ENCODE results near the gene MARCHF10.
"Not testable (repeated sequence)": the region's sequence is repeated elsewhere in the genome, so short reads cannot be mapped to it uniquely, and the experiment has no call there.

The MARCHF10 gene

DNA sequence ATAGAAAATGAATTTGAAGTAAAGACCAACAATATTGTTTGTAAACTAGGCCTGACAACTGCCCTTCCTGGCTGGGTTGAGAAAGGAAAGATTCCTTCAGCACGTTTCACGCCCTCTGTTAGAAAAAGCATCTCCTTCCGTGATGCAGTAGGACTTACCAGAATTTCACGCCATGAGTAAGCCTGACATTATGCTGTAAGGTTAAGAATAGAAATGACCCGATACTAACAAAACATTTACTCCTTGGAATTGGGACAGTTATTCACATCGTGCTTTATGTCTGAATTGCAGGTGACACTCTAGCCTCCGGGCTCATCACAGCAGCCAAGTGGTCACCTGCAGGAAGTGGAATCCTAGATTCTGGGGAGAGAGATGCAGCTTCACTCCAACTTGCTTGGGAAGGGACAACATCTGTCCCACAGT, 17.5 kb downstream of the MARCHF10 start:
- no peak for DNase-seq (ENCODE audit: low read depth, low spot score)

DNA sequence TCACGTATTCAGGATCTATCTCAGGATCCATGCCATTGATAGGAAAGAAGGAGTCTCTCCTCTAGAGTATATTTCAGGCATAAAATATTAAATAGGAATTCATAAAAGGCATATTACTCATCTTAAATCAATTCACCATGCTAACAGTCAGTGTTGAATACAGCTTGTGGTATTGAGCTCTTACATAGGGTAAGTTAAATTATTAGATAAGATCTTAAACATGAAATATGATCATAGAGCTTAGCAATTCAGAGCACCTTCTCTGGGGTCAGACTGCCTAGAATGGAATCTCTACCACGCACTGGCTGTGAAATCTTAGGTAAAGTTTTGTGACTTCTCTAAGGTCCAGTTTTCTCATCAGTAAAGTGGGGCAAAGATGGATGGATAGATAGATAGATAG, 20.7 kb downstream of the MARCHF10 start:
- no peak for DNase-seq (ENCODE audit: low read depth, low spot score)

DNA sequence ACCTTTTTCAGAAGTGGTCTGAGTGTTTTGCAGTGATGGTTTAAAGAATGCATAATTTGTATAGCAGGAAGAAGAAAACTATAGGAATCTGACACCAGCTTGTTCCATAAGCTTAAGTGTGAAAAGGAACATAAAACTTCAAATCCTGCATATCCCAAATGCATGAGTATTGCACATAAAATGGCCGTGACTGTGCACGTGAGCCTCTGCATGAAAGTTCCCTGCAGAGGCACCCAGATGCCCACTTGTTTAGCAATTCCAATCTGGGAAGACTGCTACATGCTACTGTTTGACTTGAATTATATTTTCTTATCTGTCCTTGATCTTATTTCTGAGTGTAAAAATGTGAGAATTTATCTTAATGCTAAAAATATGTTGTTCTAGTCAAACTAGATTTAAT, 21.5 kb downstream of the MARCHF10 start:
- no peak for DNase-seq (ENCODE audit: low read depth, low spot score)

DNA sequence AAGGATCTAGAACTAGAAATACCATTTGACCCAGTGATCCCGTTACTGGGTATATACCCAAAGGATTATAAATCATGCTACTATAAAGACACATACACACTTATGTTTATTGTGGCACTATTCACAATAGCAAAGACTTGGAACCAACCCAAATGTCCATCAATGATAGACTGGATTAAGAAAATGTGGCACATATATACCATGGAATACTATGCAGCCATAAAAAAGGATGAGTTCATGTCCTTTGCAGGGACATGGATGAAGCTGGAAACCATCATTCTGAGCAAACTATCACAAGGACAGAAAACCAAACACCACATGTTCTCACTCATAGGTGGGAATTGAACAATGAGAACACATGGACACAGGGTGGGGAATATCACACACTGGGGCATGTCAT, 22.1 kb downstream of the MARCHF10 start:
- DNase-seq (ENCODE audit: low read depth, low spot score): not testable (repeated sequence)

DNA sequence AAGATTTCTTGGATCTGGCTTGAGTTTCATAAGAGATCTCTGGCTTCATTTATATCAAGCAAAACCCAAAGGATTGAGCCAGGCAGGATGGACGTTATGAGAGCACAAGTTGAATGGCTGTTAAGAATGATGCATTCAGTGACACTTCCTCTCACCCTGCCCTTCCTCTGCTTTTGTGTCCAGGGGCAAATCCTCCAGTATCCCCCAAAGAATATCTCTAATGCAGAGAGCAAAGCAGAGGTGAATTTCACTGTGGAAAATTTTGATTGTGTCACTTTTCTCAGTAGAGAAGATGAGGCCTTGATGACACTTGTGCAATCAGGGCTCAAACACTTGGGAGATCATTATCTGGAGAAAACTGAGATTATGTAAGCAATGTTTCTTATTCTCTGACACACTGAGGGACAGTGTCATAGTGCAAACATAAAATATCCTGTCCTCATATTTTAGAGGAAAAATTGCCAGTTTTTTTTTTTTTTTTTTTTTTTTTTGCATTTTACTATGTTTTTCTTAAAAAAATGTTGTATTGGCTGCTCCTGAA, 25.3 kb downstream of the MARCHF10 start:
- DNase-seq (ENCODE audit: low read depth, low spot score): no peak

DNA sequence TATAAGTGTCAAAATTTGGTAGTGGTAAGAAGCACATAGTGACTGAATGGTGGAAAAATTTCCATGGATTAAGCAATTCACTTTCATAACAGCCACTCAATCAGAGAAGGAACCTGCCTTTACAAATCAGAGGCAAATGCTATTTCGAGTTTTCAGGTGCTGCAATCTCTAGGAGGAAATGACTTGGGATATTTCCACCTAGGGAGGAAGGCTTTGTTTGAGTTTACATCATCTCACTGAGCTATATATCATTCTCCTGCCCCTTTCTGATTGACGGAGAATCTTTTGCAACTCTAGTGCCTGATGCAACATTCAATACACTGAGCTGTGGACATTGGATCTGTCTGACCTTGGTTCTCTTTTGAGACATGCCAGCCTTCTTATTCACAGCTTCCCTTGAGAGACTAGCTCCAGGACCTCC, 26.3 kb downstream of the MARCHF10 start:
- DNase-seq (ENCODE audit: low read depth, low spot score): no peak

DNA sequence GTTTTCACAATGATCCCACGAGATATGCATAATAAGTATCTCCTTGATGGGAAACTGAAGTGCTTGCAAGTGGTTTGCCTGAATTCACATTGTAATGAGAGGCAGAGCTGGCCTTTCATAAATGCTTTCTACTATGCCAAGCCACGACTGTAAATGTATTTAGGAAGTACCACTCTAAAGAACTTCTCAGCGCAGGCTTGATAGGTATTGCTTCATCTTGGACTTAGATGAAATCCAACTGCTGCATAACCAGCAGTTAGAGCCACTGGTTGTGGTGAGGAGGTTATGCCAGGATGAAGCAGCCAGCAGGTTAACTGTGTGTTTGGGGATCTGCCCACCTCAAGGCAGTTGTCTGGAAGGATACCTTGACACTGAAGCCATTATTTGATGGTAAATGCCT, 26.8 kb downstream of the MARCHF10 start:
- no peak for DNase-seq (ENCODE audit: low read depth, low spot score)

DNA sequence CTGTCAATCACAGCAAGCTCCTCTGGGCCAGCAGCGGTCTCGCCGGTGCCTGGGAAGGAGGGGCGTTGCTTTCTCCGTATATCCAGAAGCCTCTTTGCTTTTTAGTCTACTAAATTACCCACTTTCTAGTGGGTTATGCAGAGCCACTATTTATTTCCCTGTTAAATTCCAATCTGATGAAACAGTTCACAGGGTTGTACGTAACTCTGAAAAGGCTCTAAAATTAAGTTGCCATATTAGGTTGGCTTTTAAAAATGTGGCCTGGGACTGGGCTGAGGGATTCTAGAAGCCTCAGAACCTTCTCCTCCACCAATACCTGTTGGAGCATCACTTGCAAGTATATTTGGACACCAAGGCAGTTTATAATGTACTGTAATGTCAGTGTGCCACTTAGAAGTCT, 27.2 kb downstream of the MARCHF10 start:
- DNase-seq (ENCODE audit: low read depth, low spot score): no peak

DNA sequence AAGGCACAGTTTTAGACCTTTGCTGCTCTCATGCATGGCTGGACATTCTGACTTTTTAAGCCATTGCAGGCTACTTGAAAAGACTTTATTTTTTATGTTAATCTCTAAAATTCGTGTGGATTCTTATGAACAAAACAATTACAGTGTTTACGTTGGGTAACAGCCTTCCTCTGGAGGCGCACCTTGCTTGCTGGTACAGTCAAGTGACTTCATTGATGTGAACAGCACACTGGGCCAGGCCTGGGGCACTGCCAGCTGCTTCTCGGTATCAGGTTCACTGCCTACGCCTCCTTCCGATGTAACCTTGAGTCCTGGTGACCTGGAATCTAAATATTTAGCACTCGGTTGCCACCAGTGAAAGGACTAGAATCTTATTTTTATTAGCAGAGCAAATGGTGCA, 27.8 kb downstream of the MARCHF10 start:
- DNase-seq (ENCODE audit: low read depth, low spot score): no peak

DNA sequence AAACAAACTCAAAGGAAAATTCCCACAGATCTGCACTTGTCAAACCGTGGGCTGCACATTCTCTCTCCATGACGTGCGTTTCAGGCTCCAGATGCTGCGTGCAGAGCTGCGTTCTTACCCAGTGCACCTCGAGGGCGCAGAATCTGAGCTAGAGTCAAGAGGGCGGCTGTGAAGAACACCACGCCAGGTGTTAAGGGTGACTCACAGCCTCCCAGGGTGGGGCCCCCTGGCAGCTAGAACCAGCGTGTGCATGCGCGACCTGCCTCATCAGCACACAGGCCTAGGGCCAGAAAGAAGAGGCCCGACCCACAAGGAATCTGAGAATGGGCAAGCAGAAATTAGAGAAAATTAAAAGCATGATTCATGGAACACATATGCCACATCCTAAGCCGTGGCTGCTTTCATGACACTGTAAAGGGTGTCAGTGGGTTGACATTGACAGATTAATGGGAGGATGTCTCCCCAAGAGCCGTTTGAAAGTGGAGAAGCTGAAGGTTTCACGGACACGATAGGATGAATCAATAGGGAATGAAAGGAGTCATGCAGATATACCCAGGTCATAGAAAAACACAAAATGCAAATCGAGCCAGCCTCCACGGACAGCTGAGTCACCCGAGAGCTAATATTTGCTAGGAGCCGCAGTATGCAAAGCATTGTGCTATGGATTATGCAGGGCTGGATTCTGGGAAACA, 29.0 kb downstream of the MARCHF10 start:
- DNase-seq (ENCODE audit: low read depth, low spot score): peak; percentile 78

DNA sequence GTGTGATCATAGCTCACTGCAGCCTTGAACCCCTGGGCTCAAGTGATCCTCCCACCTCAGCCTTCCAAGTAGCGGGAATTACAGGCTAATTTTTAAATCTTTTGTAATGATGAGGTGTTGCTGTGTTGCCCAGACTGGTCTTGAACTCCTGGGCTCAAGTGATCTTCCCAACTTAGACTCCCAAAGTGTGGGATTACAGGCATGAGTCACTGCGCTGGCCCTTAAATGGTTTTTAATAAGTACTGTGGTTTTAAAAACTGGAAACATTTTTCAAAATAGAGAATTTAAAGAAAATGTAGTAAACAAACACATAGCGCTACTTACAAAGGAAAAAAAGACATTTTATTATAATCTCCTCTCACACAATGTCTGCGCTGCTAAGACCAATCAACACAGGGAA, 32.2 kb downstream of the MARCHF10 start:
- no peak for DNase-seq (ENCODE audit: low read depth, low spot score)

DNA sequence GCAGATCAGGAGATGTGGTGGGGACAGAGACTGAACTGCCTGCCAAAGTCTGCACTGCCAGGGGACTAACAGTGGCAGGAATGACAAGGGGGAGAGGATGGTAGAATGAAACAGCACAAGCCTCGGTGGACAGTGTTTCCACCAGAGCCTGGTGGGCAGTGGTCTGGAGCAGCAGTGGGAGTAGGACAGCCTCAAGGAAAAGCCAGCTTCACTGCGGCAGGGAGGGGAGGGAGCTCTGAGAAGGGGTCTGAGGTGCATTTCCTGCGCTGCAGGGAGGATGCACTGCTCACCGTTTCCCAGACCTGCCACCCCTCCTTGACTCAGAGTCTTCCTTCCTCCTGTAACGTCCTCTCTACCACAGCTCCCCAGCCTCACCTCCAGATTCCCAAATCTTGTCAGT, 33.8 kb downstream of the MARCHF10 start:
- no peak for DNase-seq (ENCODE audit: low read depth, low spot score)

DNA sequence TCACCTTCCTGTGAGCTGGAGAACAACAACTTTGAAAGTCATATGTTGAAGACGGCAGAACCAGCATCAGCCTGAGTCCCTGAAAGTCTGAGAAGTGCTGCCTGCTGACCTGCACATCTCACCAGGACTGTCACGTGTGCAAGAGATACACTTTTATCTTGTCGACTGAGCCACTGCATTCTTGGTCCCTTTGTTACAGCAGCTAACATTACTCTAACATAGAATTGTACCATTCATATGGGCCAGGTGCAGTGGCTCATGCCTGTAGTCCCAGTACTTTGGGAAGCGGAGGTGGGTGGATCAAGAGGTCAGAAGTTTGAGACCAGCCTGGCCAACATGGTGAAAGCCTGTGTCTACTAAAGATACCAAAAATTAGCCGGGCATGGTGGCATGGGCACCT, 40.1 kb downstream of the MARCHF10 start:
- no peak for DNase-seq (ENCODE audit: low read depth, low spot score)

DNA sequence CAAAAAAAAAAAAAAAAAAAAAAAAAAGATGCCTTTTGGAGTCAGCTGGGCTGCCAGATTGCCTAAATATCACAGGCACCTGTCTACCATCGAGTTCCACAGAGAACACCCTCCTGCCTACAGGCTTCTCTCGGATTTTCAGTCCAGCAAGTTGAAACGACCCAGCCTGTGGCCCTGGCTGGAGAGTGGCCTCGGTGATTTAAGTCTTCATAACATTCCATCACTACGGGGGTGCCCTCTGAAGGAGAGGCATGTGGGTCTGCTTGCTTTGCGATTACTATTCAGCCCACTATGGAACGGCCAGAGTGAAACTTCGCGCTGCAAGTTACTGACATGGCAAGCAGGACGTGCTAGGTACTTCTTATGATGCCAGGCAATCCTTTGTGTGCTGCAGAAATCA, 42.8 kb downstream of the MARCHF10 start:
- peak; percentile 44 for DNase-seq (ENCODE audit: low read depth, low spot score)

DNA sequence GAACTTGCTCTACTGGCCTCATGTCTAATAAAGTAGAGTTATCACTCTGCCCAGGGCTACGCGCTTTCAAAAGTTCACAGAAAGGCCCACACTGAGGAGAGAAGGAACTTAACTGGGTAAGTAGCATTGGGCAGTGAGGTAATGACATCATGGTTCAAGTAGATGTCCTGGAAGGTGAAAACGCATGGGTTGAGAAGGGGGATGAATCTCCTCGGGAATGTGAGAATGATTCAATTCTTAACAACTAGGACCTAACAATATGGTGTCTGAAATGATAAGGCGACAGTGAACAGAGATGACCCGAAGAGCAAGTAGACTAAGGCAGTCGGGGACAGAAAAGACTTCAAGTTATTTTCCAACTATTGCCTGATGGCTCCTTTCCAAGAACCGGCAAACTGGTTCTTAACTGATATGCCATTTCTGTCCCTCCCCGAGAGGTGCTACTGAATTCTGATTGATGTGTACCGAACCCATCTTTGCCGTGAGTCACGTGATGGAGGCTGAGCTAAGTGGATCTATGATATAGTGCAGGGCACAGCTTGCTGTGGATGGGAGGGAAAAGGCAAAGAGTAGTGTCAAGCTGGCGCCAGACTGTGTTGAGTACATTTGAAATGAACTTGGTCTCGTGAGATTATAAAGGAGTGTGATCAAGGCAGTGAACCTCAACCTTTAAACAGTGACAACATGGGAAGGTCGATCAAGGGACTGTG, 44.1 kb downstream of the MARCHF10 start:
- DNase-seq (ENCODE audit: low read depth, low spot score): no peak

DNA sequence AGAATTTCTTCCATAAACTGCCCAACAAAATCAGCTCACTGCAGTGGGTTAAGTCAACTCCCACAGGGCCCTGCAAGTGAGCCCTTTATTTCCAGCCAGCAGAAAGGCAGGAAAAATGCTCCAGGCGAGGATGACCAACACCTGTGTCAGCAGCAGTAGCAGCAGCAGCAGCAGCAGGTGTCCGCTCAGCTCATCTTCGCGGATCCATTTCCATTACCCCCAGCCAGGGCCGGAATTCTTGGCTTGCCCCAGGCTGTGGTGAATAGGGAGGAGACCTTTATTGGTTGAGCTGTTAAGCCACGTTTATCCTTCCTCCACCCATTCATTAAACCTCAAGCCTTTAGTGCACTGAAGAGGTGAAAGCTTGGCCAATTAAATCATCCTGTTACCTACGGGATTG, 46.2 kb downstream of the MARCHF10 start:
- DNase-seq (ENCODE audit: low read depth, low spot score): peak; percentile 97

DNA sequence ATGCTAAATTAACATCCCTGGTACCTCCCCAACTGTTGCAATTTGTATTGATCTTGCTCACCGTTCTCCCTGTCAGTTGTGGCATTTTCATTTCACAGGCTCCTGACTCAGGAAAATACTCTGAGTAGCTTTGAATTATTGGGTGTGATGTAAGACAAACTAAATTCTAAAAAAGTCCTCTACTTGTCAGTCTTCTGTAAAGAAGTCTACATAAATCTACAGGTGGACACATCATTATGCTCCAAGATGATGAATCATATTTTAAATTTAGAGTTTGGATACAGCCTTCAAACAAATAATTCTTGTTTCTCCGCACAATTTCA, 47.2 kb downstream of the MARCHF10 start:
- DNase-seq (ENCODE audit: low read depth, low spot score): no peak

DNA sequence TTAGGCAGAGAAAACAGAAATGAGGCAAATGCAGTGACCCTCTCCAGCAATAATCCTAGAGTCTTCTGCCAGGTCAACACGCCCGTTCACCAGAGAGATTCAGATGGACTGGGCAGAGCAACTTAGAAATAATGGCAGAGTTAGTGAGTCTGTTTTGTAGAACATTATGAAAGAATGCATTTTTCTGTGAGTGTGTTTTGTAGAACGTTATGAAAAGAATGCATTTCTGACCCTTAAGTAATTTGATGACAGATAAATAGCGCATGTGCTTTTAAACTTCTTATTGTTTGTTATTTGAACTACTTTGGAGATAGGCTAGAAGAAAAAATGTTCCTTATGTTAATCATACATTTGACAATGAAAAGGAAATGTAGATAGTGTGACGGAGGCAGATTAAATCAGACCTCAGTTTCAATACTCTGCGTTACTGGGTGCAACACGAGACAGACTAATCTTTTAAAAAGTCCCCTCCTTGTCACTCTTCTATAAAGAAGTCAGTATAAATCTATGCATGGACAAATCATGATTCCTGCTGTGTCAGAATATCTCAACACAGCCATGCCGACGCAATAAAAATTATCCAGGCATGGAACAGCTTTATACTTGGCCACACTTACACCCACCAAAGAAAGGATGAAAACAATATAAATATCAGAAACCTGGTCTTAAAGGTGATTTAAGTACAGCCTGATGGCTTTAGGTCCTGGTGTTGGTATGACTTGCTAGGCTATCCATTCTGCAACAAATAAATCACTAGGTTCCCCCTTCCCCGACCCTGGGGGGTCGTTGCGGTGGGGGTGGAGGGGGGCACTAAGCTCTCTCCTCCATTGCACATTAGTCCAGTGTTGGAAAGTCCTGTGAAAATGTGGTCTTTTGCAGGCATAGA, 47.8 kb downstream of the MARCHF10 start:
- DNase-seq (ENCODE audit: low read depth, low spot score): no peak

DNA sequence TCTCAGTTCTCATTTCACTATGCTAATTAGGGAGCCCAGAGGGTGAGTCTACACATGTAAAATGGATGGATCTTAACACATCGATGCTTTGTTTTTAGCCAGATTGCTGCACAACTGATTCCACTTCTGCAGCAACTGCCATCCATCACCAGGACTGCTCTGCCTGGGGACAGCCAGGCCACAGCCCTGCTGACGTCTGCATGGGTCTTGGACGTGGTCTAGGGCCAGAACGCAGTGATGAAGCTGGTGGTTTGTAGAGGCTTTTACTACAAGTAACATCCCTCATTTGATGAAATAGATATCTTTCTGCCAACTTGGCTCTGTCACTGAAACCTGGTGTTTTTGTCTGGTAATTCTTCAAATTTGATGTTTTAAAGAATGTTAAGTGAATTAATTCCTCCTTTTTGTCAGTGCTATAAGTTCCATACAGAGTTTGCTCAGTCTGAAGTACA, 50.6 kb downstream of the MARCHF10 start:
- no peak for DNase-seq (ENCODE audit: low read depth, low spot score)

DNA sequence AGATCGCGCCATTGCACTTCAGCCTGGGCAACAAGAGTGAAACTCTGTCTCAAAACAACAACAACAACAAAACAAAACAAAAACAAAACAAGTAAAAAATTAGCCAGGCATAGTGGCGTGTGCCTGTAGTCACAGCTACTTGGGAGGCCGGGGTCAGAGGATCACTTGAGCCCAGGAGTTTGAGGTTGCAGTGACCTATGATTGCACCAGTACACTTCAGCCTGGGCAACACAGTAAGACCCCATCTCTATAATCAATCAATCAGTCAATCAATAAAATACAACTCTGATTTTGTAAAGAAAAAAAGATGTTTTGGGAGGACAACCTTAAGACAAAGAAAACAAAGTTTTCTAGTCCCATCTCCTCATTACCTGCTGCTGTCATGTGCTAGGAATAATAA, 51.9 kb downstream of the MARCHF10 start:
- no peak for DNase-seq (ENCODE audit: low read depth, low spot score)

DNA sequence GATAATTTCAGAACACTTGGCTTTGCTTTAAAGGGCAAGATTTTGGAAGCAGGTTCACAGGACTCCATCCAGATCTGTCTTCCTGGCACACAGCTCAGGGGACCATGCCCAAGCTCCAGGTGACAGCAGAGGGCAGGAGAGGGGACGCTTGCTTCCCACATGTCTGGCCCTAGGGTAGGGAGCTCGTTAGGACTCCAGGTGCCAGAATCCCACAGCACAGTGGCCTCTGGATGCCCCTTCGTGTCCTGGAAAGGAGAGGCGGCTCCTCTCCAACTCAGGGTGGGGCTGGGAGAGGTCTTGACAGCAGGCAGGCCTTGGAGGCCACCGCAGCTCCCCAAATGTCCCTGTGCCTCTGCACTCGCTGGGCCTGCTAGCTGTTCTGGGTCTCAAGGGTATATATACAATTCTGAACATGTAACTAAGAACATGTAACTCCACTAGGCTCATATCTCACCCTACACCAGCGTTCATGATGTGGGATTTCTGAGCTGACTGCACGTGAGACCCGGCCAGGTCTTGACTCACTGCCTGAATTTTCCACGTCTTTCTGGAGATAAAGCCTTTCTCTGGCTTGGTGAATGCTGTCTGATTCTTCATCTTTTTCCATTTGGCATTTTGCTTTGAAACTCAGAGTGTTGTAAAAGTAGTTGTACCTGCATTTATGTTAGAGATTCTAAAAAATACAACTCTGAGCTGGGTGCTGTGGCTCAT, 52.8 kb downstream of the MARCHF10 start:
- DNase-seq (ENCODE audit: low read depth, low spot score): peak; percentile 31

DNA sequence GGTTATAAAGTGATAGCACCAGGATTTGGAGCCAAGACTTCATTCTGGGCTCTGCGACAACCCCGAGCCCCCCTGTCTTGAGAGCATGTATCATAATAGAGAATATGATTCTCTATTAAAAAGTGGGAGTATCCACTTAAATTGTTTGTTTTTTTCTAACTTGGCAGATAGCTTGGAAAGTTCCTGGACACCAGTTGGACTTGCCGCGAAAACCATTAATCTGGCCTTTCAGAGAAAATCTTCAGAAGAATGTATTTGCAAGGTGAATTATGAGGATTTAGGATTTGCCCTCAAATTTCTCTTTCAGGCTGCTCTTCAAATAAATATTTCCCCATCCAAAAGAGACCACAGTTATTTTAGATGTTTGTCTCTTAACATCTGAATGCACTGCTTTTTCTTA, 53.5 kb downstream of the MARCHF10 start:
- no peak for DNase-seq (ENCODE audit: low read depth, low spot score)

All from ELF-1 (cell line).